Measurements from ENCODE around the gene RBM23. TPM values are rescaled to one million over a fixed set of nuclear protein-coding genes. Genes with fewer than 3 reads are reported as not detected.

RBM23 gene
- total and polyA plus RNA-seq, 9 of the 15 experiments (the other 6 are each of a cell fraction or from before 2014, with no cell fraction given): 46.0 to 102 (median 58.5) TPM

DNA sequence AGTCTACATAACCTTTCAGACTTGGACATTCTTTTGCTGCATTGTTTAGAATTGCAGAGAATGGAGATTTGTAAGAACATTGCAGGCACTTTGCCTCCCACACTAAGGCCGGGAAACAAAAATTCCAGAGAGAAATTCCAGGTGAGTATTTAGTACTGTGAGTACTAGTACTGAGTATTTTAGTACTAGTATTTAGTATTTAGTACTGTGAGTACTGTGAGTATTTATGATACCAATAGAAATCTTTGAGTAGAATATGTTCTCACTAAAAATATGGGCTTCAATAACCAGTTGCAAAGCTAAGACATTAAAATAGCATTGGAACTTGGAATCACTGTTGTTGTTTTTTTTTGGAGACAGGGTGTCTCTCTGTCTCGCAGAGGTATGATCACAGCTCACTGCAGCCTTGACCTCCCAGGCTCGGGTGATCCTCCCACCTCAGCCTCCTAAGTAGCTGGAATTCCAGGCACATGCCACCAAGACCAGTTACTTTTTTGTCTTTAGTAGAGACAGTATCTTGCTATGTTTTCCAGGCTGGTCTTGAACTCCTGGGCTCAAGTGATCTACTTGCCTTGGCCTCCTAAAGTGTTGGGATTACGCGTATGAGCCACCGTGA lies 43.2 kb upstream of the RBM23 start:
- intact Hi-C loops (cut with micrococcal nuclease): no loop called here
- Histone ChIP-seq H3K79me2 (ENCODE audit: control insufficient read depth, insufficient read depth, low read length) (no peaks in the 10 kb centered on the region; the same call in 2 of the 3 replicates), H3K36me3 (ENCODE audit: control insufficient read depth, insufficient read depth, low read length) (no peaks in the 10 kb centered on the region), H3K9me3 (replicated peaks; ENCODE audit: control insufficient read depth, insufficient read depth, low read depth, low read length) (no peaks in the 10 kb centered on the region), H3K4me1 (replicated peaks in 1 of 2; ENCODE audit: control insufficient read depth in 2 of 2, insufficient read depth in 2 of 2, low read length in 2 of 2) (peaks cover 12 to 19% of the 10 kb centered on the region in 2 experiments; a peak in 4 of 5 replicates), H3K4me2 (ENCODE audit: insufficient read depth, low read length) (no peak overlapping the region), H4K20me1 (replicated peaks; ENCODE audit: control insufficient read depth, insufficient read depth, low read length) (no peaks in the 10 kb centered on the region), H3K4me3 (no peak overlapping the region), H2AFZ (ENCODE audit: low read depth, low read length) (no peak overlapping the region), H3K27ac (ENCODE audit: extremely low read depth, low read depth, low read length) (no peak overlapping the region), H3K27me3 (ENCODE audit: control insufficient read depth in 2 of 2, insufficient read depth in 2 of 2, low read length in 2 of 2) (no peaks in the 10 kb centered on the region), H3K9ac (ENCODE audit: insufficient read depth in 1 of 2, low read depth in 2 of 2, low read length in 2 of 2) (no peak overlapping the region), H3K9me1 (ENCODE audit: control insufficient read depth, insufficient read depth, low read length) (no peaks in the 10 kb centered on the region)
- BruUV-seq (replicated peaks): no TSS peak
- in situ Hi-C loops (cut with MboI): no loop called here
- ChIA-PET CTCF (ENCODE audit: low intra/inter-chr PET ratio) (no interaction called here), POLR2A (interaction anchor here (1.1 to 1.5 kb wide), 3 partner anchors 11 to 21 kb away, joined by 3 to 6 read pairs (median 4); partner anchors contain the start of gene AJUBA)
- TF ChIP-seq HNRNPLL (IDR thresholded peaks at IDR 0.05; ENCODE audit: low read depth, low read length, poor library complexity, severe bottlenecking) (no peak), HCFC1 (IDR thresholded peaks at IDR 0.05; ENCODE audit: low read depth, low read length) (no peak), ZNF695 (CRISPR knock-in tag; IDR thresholded peaks at IDR 0.05) (no peak), MTA3 (IDR thresholded peaks at IDR 0.05; ENCODE audit: borderline replicate concordance) (no peak), ZNF175 (CRISPR knock-in tag; IDR thresholded peaks at IDR 0.05; ENCODE audit: low read depth) (no peak), GATAD2B (IDR thresholded peaks at IDR 0.05; ENCODE audit: borderline replicate concordance) (no peak), DMBX1 (CRISPR knock-in tag; IDR thresholded peaks at IDR 0.05; ENCODE audit: borderline replicate concordance) (peak; percentile 44; the same call in 1 of the 2 replicates), NBN (IDR thresholded peaks at IDR 0.05; ENCODE audit: low read depth) (no peak)
- ATAC-seq (no peak), DNase-seq (ENCODE audit: extremely low read depth in 1 of 4, low spot score in 3 of 4) (no peak), FAIRE-seq (no peak)
- 82% methylated on average over 6 of the region's 6 CpGs for WGBS (ENCODE audit: insufficient coverage, low coverage, missing lambda C conversion rate)

Data from K562 (cell line).